Stimulated activated CD8-positive, alpha-beta memory T cell treated with anti-CD3 and anti-CD28 coated beads, Interleukin-12 subunit alpha, Interleukin-12 subunit beta, amount 100 ng/mL, for 1 hour (primary cell): ENCODE measurements around the gene RPL3.

Experiments
- DNase-seq: peaks from one replicate; pipeline ENCODE4 v3.0.0-alpha.2; 2020; ENCODE audit warnings: low read depth

RPL3 gene

GRCh38 chr22:39282645-39283321, 36.6 kb downstream of the RPL3 start:
- DNase-seq = no peak

- DNase-seq = no peak
These were observed 38.3 kb downstream of the RPL3 start for GRCh38 chr22:39281126-39281525.

GRCh38 chr22:39280250-39280649, 39.2 kb downstream of the RPL3 start:
- no peak for DNase-seq

GRCh38 chr22:39279170-39279850, 40.1 kb downstream of the RPL3 start:
- DNase-seq = no peak

GRCh38 chr22:39278040-39278439, 41.4 kb downstream of the RPL3 start:
- no peak for DNase-seq

- DNase-seq = no peak
These were observed 42.2 kb downstream of the RPL3 start for GRCh38 chr22:39277142-39277607.

GRCh38 chr22:39276440-39277141, 42.8 kb downstream of the RPL3 start:
- no peak for DNase-seq

GRCh38 chr22:39275814-39276439, 43.5 kb downstream of the RPL3 start:
- DNase-seq = no peak

GRCh38 chr22:39273950-39274887, 45.2 kb downstream of the RPL3 start:
- no peak for DNase-seq

GRCh38 chr22:39270792-39271191, 48.6 kb downstream of the RPL3 start:
- DNase-seq = no peak

- no peak for DNase-seq
These were observed 49.1 kb downstream of the RPL3 start for GRCh38 chr22:39270280-39270679.

- DNase-seq = no peak
These were observed 50.2 kb downstream of the RPL3 start for GRCh38 chr22:39269095-39269790.

- DNase-seq = no peak
These were observed 50.8 kb downstream of the RPL3 start for GRCh38 chr22:39268645-39269044.

- DNase-seq = no peak
These were observed 51.4 kb downstream of the RPL3 start for GRCh38 chr22:39267974-39268373.

- DNase-seq = no peak
These were observed 52.9 kb downstream of the RPL3 start for GRCh38 chr22:39266398-39267030.

GRCh38 chr22:39265143-39265886, 54.1 kb downstream of the RPL3 start:
- no peak for DNase-seq

GRCh38 chr22:39264349-39265038, 54.9 kb downstream of the RPL3 start:
- DNase-seq = no peak

- no peak for DNase-seq
These were observed 55.6 kb downstream of the RPL3 start for GRCh38 chr22:39263626-39264348.
